GM12878 (cell line): ENCODE results near the gene ASB7. TPM values are rescaled to one million over a fixed set of nuclear protein-coding genes. Genes with fewer than 3 reads are reported as not detected.

Experiments used
- BCL11A ChIP-seq: IDR thresholded peaks from 2 replicates; pipeline ENCODE4 v1.6.1; 2011; ENCODE audit warnings: low read depth, low read length
- CREM ChIP-seq: IDR thresholded peaks from 2 replicates; pipeline ENCODE4 v1.6.1; 2014; ENCODE audit warnings: antibody characterized with exemption, low read depth
- JUNB ChIP-seq: IDR thresholded peaks from 2 replicates; pipeline ENCODE4 v1.6.1; 2016; ENCODE audit warnings: antibody characterized with exemption, mild to moderate bottlenecking
- JUND ChIP-seq: IDR thresholded peaks from 2 replicates; pipeline ENCODE4 v1.6.1; 2012; ENCODE audit warnings: low read depth, mild to moderate bottlenecking, low read length, improper control_type of control experiment, moderate library complexity
- SRF ChIP-seq, 2 experiments: IDR thresholded peaks; 2 replicates each; pipeline ENCODE4 v1.6.1; 2011; ENCODE audit warnings: low read depth in 2 of 2, low read length in 2 of 2, mild to moderate bottlenecking in 1 of 2, moderate library complexity in 1 of 2
- WRNIP1 ChIP-seq: IDR thresholded peaks from 2 replicates; pipeline ENCODE4 v1.6.1; 2011; ENCODE audit warnings: low read depth, low read length, improper control_type of control experiment, borderline replicate concordance
- ZNF24 ChIP-seq: fragments of 450-650 bp; IDR thresholded peaks from 2 replicates; pipeline ENCODE4 v1.6.1; 2017; ENCODE audit warnings: antibody characterized with exemption, mild to moderate bottlenecking
- polyA plus RNA-seq, 11 experiments: library from polyadenylated mRNA; depleted of rRNA in 4 of 11; unstranded in 6 of 11; stranded (reverse) in 5 of 11; fragments of >200 nt; fragmentation: Nextera tagmentation in 4 of 11; fragmentation: Illumina TruSeq in 1 of 11; extraction: Ambion mirVana in 4 of 11; extraction: Trizol in 1 of 11; gene quantifications; 1 replicate in 1 of 11; 2 replicates in 10 of 11; pipeline versions ENCODE4 v1.2.1 to v1.2.3, GENCODE V29; 2011 to 2016; ENCODE audit warnings: inconsistent platforms in 2 of 11, missing spikeins in 2 of 11, low read depth in 1 of 11
- total RNA-seq, 4 experiments: library from RNA; depleted of rRNA in 3 of 4; stranded (reverse); fragments of >200 nt in 3 of 4; fragmentation: Illumina TruSeq in 1 of 4; extraction: Trizol in 1 of 4; gene quantifications; 2 replicates each; pipeline versions ENCODE4 v1.2.1 to v1.2.3, GENCODE V29; 2013 to 2021
- TF ChIP-seq, protein P1 (sequence below): fragments of 450-650 bp; IDR thresholded peaks from 2 replicates; pipeline ENCODE4 v1.6.1; 2017; ENCODE audit warnings: low read depth, mild to moderate bottlenecking, moderate library complexity
- TF ChIP-seq, protein P2 (sequence below): fragments of 450-650 bp; IDR thresholded peaks from 2 replicates; pipeline ENCODE4 v1.6.1; 2018; ENCODE audit warnings: borderline replicate concordance, mild to moderate bottlenecking; ENCODE audit not compliant: partially characterized antibody
- TF ChIP-seq, protein P3 (sequence below): IDR thresholded peaks from 2 replicates; pipeline ENCODE4 v1.6.1; 2012; ENCODE audit warnings: low read depth, low read length, improper control_type of control experiment

The ASB7 gene
- total and polyA plus RNA-seq, 10 of the 15 experiments (the other 5 are each of a cell fraction or from before 2014, with no cell fraction given), result 2.7 to 13.9 (median 8.6) TPM

- TF ChIP-seq CREM, result no peak
- TF ChIP-seq BCL11A, result no peak
- no peak for TF ChIP-seq SRF (IDR thresholded peaks at IDR 0.05; ENCODE audit: low read depth in 2 of 2, low read length in 2 of 2)
- no peak for TF ChIP-seq WRNIP1
- TF ChIP-seq ZNF24, result no peak
- TF ChIP-seq, protein P1, sequence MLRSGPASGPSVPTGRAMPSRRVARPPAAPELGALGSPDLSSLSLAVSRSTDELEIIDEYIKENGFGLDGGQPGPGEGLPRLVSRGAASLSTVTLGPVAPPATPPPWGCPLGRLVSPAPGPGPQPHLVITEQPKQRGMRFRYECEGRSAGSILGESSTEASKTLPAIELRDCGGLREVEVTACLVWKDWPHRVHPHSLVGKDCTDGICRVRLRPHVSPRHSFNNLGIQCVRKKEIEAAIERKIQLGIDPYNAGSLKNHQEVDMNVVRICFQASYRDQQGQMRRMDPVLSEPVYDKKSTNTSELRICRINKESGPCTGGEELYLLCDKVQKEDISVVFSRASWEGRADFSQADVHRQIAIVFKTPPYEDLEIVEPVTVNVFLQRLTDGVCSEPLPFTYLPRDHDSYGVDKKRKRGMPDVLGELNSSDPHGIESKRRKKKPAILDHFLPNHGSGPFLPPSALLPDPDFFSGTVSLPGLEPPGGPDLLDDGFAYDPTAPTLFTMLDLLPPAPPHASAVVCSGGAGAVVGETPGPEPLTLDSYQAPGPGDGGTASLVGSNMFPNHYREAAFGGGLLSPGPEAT, result no peak
- no peak for TF ChIP-seq JUND
- no peak for TF ChIP-seq JUNB
- TF ChIP-seq, protein P2, sequence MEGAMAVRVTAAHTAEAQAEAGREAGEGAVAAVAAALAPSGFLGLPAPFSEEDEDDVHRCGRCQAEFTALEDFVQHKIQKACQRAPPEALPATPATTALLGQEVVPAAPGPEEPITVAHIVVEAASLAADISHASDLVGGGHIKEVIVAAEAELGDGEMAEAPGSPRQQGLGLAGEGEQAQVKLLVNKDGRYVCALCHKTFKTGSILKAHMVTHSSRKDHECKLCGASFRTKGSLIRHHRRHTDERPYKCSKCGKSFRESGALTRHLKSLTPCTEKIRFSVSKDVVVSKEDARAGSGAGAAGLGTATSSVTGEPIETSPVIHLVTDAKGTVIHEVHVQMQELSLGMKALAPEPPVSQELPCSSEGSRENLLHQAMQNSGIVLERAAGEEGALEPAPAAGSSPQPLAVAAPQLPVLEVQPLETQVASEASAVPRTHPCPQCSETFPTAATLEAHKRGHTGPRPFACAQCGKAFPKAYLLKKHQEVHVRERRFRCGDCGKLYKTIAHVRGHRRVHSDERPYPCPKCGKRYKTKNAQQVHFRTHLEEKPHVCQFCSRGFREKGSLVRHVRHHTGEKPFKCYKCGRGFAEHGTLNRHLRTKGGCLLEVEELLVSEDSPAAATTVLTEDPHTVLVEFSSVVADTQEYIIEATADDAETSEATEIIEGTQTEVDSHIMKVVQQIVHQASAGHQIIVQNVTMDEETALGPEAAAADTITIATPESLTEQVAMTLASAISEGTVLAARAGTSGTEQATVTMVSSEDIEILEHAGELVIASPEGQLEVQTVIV, result no peak
- TF ChIP-seq, protein P3, sequence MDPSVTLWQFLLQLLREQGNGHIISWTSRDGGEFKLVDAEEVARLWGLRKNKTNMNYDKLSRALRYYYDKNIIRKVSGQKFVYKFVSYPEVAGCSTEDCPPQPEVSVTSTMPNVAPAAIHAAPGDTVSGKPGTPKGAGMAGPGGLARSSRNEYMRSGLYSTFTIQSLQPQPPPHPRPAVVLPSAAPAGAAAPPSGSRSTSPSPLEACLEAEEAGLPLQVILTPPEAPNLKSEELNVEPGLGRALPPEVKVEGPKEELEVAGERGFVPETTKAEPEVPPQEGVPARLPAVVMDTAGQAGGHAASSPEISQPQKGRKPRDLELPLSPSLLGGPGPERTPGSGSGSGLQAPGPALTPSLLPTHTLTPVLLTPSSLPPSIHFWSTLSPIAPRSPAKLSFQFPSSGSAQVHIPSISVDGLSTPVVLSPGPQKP, result no peak
Measured at GRCh38 chr15:100614336-100614735, 11.9 kb downstream of the ASB7 start (continued).
